ENCODE measurements around the gene PGBD5. TPM values are rescaled to one million over a fixed set of nuclear protein-coding genes. Genes with fewer than 3 reads are reported as not detected.

PGBD5 gene
- polyA plus RNA-seq, 3 donors = 0.44 TPM; not detected in 2

- no peaks in the 10 kb centered on the region for H3K79me2 ChIP-seq (ENCODE audit: insufficient read depth, low read length)
- H3K4me1 ChIP-seq (ENCODE audit: control insufficient read depth in 1 of 2, insufficient read depth in 2 of 2, low read length in 2 of 2) = no peaks in the 10 kb centered on the region
- no peak overlapping the region for H3K4me3 Mint-ChIP-seq
- no peaks in the 10 kb centered on the region for H3K4me1 Mint-ChIP-seq
- H3K4me2 ChIP-seq (replicated peaks; ENCODE audit: extremely low read depth, low read length, poor library complexity, severe bottlenecking) = no peak overlapping the region
- H3K27me3 ChIP-seq (ENCODE audit: control insufficient read depth in 2 of 2, insufficient read depth in 2 of 2, low read length in 2 of 2) = no peaks in the 10 kb centered on the region
- no peak for TF ChIP-seq CTCF (IDR thresholded peaks at IDR 0.05)
- no peaks in the 10 kb centered on the region for H3K36me3 Mint-ChIP-seq
- no peak overlapping the region for H3K27ac Mint-ChIP-seq
- no peak overlapping the region for H2AFZ ChIP-seq (ENCODE audit: insufficient read depth, low read depth, low read length, poor library complexity, severe bottlenecking)
- intact Hi-C loops (cut with micrococcal nuclease) = no loop called here
- H3K9me3 ChIP-seq (replicated peaks in 1 of 2; ENCODE audit: control insufficient read depth in 1 of 2, insufficient read depth in 1 of 2, low read length in 2 of 2) = no peaks in the 10 kb centered on the region
- H3K27ac ChIP-seq (ENCODE audit: low read depth in 1 of 2, low read length in 2 of 2) = no peak overlapping the region
- H3K27me3 Mint-ChIP-seq (ENCODE audit: low read depth in 3 of 3) = peaks cover 0 to 7% (median 6%) of the 10 kb centered on the region in 3 donors
- WGBS (ENCODE audit: insufficient coverage) = 93% methylated on average over 18 of the region's 23 CpGs
- no peaks in the 10 kb centered on the region for H3K36me3 ChIP-seq (replicated peaks in 1 of 2; ENCODE audit: control insufficient read depth in 1 of 2, insufficient read depth in 2 of 2, low read length in 2 of 2)
- H4K20me1 ChIP-seq (ENCODE audit: insufficient read depth, low read length) = no peaks in the 10 kb centered on the region
- no peak overlapping the region for H3K9ac ChIP-seq (ENCODE audit: insufficient read depth, low read length, poor library complexity, severe bottlenecking)
- H3K4me3 ChIP-seq (replicated peaks in 1 of 3; ENCODE audit: low read depth in 2 of 3, low read length in 3 of 3) = no peak overlapping the region
- DNase-seq = no peak
- H3K9me3 Mint-ChIP-seq = no peaks in the 10 kb centered on the region
Measured at GRCh38 chr1:230322967-230323547, 103.1 kb downstream of the PGBD5 start.

GRCh38 chr1:230322421-230322756, 103.7 kb downstream of the PGBD5 start:
- Histone ChIP-seq H3K4me1 (ENCODE audit: control insufficient read depth in 1 of 2, insufficient read depth in 2 of 2, low read length in 2 of 2) (no peaks in the 10 kb centered on the region), H3K27me3 (ENCODE audit: control insufficient read depth in 2 of 2, insufficient read depth in 2 of 2, low read length in 2 of 2) (no peaks in the 10 kb centered on the region), H3K79me2 (ENCODE audit: insufficient read depth, low read length) (no peaks in the 10 kb centered on the region), H3K36me3 (replicated peaks in 1 of 2; ENCODE audit: control insufficient read depth in 1 of 2, insufficient read depth in 2 of 2, low read length in 2 of 2) (no peaks in the 10 kb centered on the region), H3K9ac (ENCODE audit: insufficient read depth, low read length, poor library complexity, severe bottlenecking) (no peak overlapping the region), H2AFZ (ENCODE audit: insufficient read depth, low read depth, low read length, poor library complexity, severe bottlenecking) (no peak overlapping the region), H3K4me3 (replicated peaks in 1 of 3; ENCODE audit: low read depth in 2 of 3, low read length in 3 of 3) (no peak overlapping the region), H3K4me2 (replicated peaks; ENCODE audit: extremely low read depth, low read length, poor library complexity, severe bottlenecking) (no peak overlapping the region), H4K20me1 (ENCODE audit: insufficient read depth, low read length) (no peaks in the 10 kb centered on the region), H3K27ac (ENCODE audit: low read depth in 1 of 2, low read length in 2 of 2) (no peak overlapping the region), H3K9me3 (replicated peaks in 1 of 2; ENCODE audit: control insufficient read depth in 1 of 2, insufficient read depth in 1 of 2, low read length in 2 of 2) (no peaks in the 10 kb centered on the region)
- H3K27ac Mint-ChIP-seq = no peak overlapping the region
- no peak overlapping the region for H3K4me3 Mint-ChIP-seq
- TF ChIP-seq CTCF (IDR thresholded peaks at IDR 0.05) = no peak
- H3K36me3 Mint-ChIP-seq = no peaks in the 10 kb centered on the region
- H3K27me3 Mint-ChIP-seq (ENCODE audit: low read depth in 3 of 3) = peaks cover 0 to 7% (median 6%) of the 10 kb centered on the region in 3 donors
- H3K9me3 Mint-ChIP-seq = no peaks in the 10 kb centered on the region
- H3K4me1 Mint-ChIP-seq = no peaks in the 10 kb centered on the region
- intact Hi-C loops (cut with micrococcal nuclease) = no loop called here
- WGBS (ENCODE audit: insufficient coverage) = 89% methylated on average over 10 of the region's 15 CpGs
- no peak for DNase-seq

All from CD14-positive monocyte (primary cell).